ENCODE data around the gene SH3BP1.

- TF ChIP-seq ELF4 (IDR thresholded peaks at IDR 0.05) (0 out of 2 replicates have a peak, but pooled peaks have one; percentile 77), TARDBP (IDR thresholded peaks at IDR 0.05) (no peak), SP1 (IDR thresholded peaks at IDR 0.05) (no peak), PKNOX1 (IDR thresholded peaks at IDR 0.05) (no peak)
Measured at GRCh38 chr22:37608477-37609239, 30.8 kb upstream of the SH3BP1 start, which contains the start of gene GGA1.

Measured in HEK293T (cell line).